GM12874 (cell line): ENCODE results near the gene LACTBL1.

ENCODE experiments used
- CTCF ChIP-seq: IDR thresholded peaks from 2 replicates; pipeline ENCODE4 v1.5.1; 2011; ENCODE audit warnings: low read depth, mild to moderate bottlenecking, control low read depth, low read length, moderate library complexity; ENCODE audit not compliant: insufficient read depth

The LACTBL1 gene

GRCh38 chr1:22966309-22966708, 6.4 kb downstream of the LACTBL1 start:
- no peak for TF ChIP-seq CTCF

DNA sequence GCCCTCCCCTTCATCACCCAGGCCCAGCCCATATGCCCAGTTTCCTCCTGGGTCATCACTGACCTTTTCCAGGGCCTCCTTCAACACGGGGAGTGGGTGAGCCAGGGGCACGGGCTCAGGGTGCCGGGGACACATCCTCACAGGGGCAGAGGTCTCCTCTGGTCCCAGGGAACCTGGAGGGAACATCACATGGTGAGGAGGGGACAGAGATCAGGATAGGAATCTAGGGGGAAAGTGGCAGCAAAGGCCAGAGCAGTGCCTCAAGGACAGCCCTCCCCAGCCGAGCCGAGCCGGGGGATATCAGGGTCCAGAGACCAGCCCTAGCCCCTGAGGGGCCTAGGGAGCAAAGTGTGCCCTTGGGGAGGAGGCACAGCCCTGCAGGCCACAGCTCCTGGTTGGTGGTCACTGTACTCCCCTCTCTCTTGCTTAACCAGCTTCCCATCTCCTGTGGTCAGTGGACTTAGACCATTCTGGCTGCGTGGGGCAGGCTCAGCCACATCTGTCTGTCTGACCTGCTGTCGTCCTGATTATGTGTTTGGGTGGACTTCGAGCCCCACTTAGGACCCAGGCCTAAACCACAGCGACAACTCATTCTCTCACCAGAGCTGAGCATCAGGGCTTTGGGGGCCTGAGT, 9.5 kb downstream of the LACTBL1 start:
- no peak for TF ChIP-seq CTCF

- TF ChIP-seq CTCF = no peak
Measured at GRCh38 chr1:22962558-22962957, 10.1 kb downstream of the LACTBL1 start.

GRCh38 chr1:22959545-22960360, 12.9 kb downstream of the LACTBL1 start:
- no peak for TF ChIP-seq CTCF

GRCh38 chr1:22958556-22958955, 14.1 kb downstream of the LACTBL1 start:
- no peak for TF ChIP-seq CTCF

- no peak for TF ChIP-seq CTCF
Measured at GRCh38 chr1:22957066-22957465, 15.6 kb downstream of the LACTBL1 start.

GRCh38 chr1:22955146-22955545, 17.5 kb downstream of the LACTBL1 start:
- TF ChIP-seq CTCF = no peak
